Sciatic nerve (tissue), 2 donors: ENCODE results near the gene POTEC. TPM values are rescaled to one million over a fixed set of nuclear protein-coding genes. Genes with fewer than 3 reads are reported as not detected.
"Not testable (repeated sequence)": the region's sequence is repeated elsewhere in the genome, so short reads cannot be mapped to it uniquely, and the experiment has no call there.

ENCODE experiments used
- ATAC-seq: fragments of 200-7000 bp; cut with Tn5 transposase; one replicate; pipeline ENCODE4 v1.9.1; 2020; ENCODE audit warnings: mild to moderate bottlenecking, moderate library complexity
- DNase-seq: peaks from one replicate; pipeline ENCODE4 v3.0.0-alpha.2; 2020; ENCODE audit warnings: low spot score
- intact Hi-C: fragments of 100-400 bp; cut with DNase I; formaldehyde crosslinking; loops from one replicate; pipeline ENCODE4 v1.14.2; 2022
- total RNA-seq: library from RNA; stranded (reverse); fragmentation: NEBNext Ultra II Directional; extraction: Animal tissue kit (Norgen Biotek cat#: 25700); gene quantifications from one replicate; pipeline ENCODE4 v1.2.1, GENCODE V29; 2021
- donor health status: DM: no; HTN: no; CAD: no.
- donor health status: DM: no; HTN: no; CAD: no.

Gene POTEC
- not detected for total RNA-seq

- not testable (repeated sequence) for ATAC-seq, DNase-seq
These were observed at the start of gene POTEC for GRCh38 chr18:14543446-14543964. Gene POTEC, minus strand, starts transcription at chr18:14543600. Its CDS starts 454 bp downstream, at chr18:14543146.

GRCh38 chr18:14577971-14578370 is 34.6 kb upstream of the POTEC start:
- DNase-seq (no peak), ATAC-seq (no peak)
- intact Hi-C loops = no loop called here

More at GRCh38 chr18:14543446-14543964, at the start of gene POTEC:
- intact Hi-C loops = not testable (repeated sequence)

GRCh38 chr18:14559502-14559901 is 16.1 kb upstream of the POTEC start:
- ATAC-seq, DNase-seq, intact Hi-C loops: not testable (repeated sequence)

GRCh38 chr18:14531659-14532058 is 11.7 kb downstream of the POTEC start:
- intact Hi-C loops, ATAC-seq, DNase-seq: not testable (repeated sequence)

- ATAC-seq, DNase-seq, intact Hi-C loops: not testable (repeated sequence)
These were observed 32.7 kb downstream of the POTEC start for GRCh38 chr18:14510707-14511106.

GRCh38 chr18:14503691-14504090 is 39.7 kb downstream of the POTEC start:
- ATAC-seq, DNase-seq, intact Hi-C loops: not testable (repeated sequence)

- peak; percentile 13 for DNase-seq
- intact Hi-C loops, ATAC-seq: not testable (repeated sequence)
These were observed 41.5 kb downstream of the POTEC start for GRCh38 chr18:14501894-14502293.

- DNase-seq, ATAC-seq, intact Hi-C loops: not testable (repeated sequence)
These were observed 54.0 kb downstream of the POTEC start for GRCh38 chr18:14489256-14490014.

- ATAC-seq, intact Hi-C loops: not testable (repeated sequence)
These were observed 54.6 kb downstream of the POTEC start for GRCh38 chr18:14488789-14489188.

GRCh38 chr18:14486926-14487580 is 56.3 kb downstream of the POTEC start:
- ATAC-seq, intact Hi-C loops, DNase-seq: not testable (repeated sequence)

More at GRCh38 chr18:14488789-14489188, 54.6 kb downstream of the POTEC start:
- DNase-seq = not testable (repeated sequence)

- ATAC-seq, intact Hi-C loops, DNase-seq: not testable (repeated sequence)
These were observed 64.3 kb downstream of the POTEC start for GRCh38 chr18:14479076-14479475.

GRCh38 chr18:14475520-14475919 is 67.9 kb downstream of the POTEC start:
- DNase-seq, ATAC-seq, intact Hi-C loops: not testable (repeated sequence)

GRCh38 chr18:14474752-14475151 is 68.6 kb downstream of the POTEC start:
- intact Hi-C loops, ATAC-seq, DNase-seq: not testable (repeated sequence)

GRCh38 chr18:14474007-14474720 is 69.2 kb downstream of the POTEC start:
- ATAC-seq, DNase-seq, intact Hi-C loops: not testable (repeated sequence)

- ATAC-seq, intact Hi-C loops, DNase-seq: not testable (repeated sequence)
These were observed 70.0 kb downstream of the POTEC start for GRCh38 chr18:14473250-14474006.

- DNase-seq, intact Hi-C loops, ATAC-seq: not testable (repeated sequence)
These were observed 72.1 kb downstream of the POTEC start for GRCh38 chr18:14471286-14471685.

GRCh38 chr18:14470446-14470845 is 73.0 kb downstream of the POTEC start:
- DNase-seq, ATAC-seq, intact Hi-C loops: not testable (repeated sequence)

GRCh38 chr18:14470046-14470445 is 73.4 kb downstream of the POTEC start:
- ATAC-seq, intact Hi-C loops: not testable (repeated sequence)

More at GRCh38 chr18:14470046-14470445, 73.4 kb downstream of the POTEC start:
- DNase-seq = not testable (repeated sequence)
